HG03565 (cell line): ENCODE data around the gene LRMDA.

Experiments used
- ATAC-seq: cut with Tn5 transposase; IDR thresholded peaks from one replicate; pipeline ENCODE4 v1.9.1; 2021; ENCODE audit warnings: mild to moderate bottlenecking, moderate library complexity; ENCODE audit not compliant: unreplicated experiment

Gene LRMDA

GRCh38 chr10:76033457-76034196 lies 602.2 kb downstream of the LRMDA start:
- no peak for ATAC-seq

DNA sequence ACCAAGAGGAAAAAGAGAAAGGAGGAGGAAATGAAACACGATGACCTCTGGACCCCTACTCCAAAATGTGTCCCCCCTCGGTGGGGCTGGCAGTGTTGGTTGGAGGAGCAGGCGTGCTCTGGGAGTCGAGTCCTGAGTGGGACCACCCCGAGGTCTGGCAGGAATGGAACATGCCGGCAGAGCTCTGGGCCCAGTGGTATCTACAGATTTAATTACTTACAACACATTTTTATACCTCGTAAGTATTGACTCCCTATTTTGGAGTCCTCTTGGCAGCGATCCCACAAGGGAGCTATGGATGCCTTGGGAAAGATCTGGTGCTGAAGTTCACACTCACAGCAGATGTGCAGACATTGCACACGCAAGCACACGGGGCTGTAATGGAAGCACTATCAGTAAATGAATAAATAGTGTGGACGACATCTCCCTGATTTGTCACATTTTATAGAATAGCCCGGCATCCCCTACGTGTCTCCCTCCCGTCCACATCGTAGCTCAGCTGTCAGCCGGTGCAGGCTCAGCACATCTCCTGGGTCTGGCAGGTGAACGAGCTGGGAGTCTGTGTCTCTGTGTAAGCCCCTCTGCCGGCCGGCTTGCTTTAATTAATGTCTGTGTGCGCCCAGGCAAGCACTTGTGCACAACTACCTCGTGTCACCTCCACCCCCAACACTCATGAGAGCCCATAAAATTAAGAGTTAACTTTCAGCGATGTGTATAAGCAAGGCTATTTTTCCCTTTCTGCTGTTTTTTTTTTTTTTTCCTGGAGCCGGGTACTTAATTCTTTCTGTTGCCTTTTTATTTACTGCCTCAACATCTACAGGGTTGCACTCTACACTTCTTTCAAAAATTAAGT lies 603.2 kb downstream of the LRMDA start:
- ATAC-seq: no peak

DNA sequence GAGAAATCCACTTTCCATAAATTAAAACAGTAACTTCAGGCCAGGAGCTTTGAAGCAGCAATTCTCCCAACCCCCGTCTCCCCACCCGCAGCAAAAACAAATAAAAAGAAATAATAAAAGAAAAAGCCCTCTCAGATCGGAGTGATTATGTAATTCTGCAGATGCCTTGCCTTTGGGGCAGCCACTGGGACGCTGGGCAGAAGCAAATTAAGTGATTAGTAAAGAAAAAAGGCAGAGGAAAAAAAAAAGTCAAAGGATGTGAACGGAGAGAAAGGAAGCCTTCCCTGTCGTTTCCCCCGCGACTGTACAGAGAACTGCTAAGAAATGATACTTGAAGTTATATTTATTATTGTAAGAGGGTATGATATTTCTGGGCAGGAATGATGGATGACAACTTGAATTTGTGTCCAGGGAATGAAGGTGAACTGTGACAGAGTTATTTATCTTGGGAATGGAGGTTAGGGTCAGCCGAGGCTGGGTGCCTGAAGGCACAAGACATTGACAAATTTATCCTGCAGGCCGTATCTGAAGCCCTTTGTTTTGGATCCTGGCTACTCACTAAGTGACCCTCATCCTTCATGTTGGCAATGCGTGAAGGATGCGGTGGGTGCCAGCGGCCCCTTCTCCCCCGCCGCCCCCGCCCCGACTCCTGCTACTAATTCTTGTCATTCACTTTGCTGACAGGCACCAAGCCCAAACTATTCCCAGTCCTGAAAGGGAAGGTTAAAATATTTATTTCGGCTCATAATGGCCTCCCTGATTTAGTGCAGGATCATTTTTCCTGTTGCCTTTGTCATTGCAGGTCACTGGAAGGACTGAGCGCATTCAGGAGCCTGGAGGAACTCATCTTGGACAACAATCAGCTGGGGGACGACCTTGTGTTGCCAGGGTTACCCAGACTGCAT lies 604.0 kb downstream of the LRMDA start:
- ATAC-seq: no peak

DNA sequence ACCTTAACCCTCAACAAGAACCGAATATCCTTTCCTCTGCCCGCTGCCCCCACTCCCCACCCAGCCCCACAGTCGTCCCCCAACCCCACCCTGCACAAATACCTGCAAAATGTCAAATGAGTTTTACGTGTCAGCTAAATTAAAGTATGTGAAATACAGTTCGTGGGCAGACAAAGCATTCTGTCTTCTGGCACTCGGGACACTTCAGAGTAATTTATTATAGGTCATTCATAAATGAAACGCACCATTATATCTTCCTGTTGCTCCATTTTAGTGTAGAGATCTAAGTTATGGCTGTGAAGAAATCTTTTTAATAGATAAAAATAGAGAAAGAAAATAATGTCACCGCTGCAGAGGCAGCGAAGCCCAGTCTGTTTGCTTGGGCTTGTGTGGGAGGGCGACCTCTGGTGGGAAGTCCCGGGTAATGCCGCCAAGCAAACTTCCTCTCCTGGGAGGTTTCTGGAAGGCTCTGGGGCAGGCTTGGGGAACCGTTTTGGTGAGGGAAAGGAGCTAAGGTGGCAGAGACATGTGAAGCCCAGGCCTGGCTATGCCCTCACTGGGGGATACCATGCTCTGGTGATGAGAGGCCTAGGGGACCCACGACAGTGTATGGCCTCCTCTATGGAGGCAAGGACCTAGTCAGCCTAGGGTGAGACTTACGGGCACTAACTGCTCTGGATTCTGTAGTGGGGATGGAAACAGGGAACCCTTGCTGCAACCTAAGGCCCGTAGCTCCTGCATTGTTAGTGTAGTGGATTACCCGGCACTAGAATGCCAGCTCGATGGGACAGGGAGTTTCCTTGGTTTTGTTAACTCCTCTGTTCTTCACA lies 604.9 kb downstream of the LRMDA start:
- peak; percentile 72 for ATAC-seq

DNA sequence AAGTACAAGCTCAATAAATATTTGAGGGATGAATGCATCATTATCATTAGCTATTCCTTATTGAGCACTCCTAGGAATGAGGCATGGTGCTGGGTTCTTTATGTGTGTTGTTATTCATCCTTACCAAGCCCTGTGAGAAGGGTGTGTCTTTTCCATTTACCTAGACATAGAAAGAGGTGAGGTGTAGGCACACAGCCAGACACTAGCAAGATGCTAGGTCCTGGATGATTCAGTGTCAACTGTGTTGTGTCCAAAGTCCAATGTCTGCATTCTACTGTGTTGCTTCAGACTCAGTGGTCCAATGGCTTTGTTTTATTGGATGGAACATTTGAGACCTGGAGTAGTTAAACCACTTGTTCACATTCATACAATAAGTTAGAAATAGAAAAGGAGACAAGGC lies 605.5 kb downstream of the LRMDA start:
- ATAC-seq: no peak

DNA sequence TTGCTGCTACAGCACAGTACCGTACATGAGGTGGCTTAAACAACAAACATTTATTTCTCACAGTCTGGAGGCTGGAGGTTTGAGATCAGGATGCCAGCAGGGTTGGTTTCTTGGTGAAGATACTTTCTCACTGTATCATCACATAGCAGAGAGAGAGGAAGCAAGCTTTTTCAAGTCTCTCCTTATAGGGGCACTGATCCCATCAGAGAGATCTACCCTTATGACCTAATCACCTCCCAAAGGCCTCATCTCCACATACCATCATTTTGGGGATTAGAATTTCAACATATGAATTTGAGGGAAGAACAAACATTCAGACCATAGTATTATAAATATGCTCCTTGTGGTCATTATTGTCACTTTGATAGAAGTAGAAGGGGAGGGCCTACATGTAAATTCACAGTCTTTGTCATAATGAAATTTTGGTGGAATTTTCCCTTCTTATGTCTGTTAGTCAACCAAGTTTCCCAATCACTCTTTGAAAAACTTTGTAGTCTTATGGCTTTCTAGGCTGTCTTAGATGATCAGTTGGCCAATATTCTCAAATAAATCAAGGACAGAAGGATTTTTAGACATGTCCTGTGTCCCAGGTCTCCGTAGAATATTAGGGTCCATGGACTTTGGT lies 606.2 kb downstream of the LRMDA start:
- no peak for ATAC-seq

DNA sequence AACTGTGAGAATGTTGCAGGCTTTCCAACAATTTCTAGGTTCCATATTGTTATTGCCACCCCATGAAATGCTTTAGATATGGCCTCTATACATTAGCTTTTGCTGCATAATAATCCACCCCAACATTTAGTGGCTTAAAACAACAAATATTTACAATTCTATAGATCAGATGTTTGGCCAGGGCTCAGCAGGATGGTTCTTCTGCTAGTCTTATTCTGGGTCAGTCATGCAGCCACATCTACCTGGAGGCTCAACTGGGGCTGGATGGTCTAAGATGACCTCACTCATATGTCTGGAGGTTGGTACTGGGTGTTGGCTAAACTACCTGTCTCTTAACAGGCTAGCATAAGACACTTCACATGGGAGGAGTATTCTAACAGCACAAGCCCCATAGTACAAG lies 607.3 kb downstream of the LRMDA start:
- no peak for ATAC-seq

- no peak for ATAC-seq
Observed at GRCh38 chr10:76040107-76040829, 608.8 kb downstream of the LRMDA start.

DNA sequence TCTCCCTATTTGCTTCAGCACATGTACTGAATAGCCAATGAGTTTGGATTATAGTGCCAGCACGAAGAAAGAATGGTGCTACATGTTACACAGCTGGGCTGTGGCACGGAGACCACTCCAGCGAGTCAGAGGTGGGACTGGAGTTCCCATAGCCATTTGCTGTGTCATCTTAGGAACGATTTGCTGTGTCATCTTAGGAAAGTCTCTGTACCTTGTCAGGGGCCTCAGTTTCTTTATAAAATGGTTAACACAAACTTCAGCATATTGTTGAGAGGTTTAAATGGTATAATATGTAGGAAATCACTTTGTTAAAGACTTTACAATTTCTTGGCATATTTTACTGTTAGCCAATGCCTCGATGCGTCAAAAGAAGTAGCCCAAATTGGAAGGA lies 609.4 kb downstream of the LRMDA start:
- no peak for ATAC-seq

- no peak for ATAC-seq
Observed at GRCh38 chr10:76041551-76041950, 610.1 kb downstream of the LRMDA start.

- ATAC-seq: no peak
Observed at GRCh38 chr10:76043261-76043660, 611.8 kb downstream of the LRMDA start.

DNA sequence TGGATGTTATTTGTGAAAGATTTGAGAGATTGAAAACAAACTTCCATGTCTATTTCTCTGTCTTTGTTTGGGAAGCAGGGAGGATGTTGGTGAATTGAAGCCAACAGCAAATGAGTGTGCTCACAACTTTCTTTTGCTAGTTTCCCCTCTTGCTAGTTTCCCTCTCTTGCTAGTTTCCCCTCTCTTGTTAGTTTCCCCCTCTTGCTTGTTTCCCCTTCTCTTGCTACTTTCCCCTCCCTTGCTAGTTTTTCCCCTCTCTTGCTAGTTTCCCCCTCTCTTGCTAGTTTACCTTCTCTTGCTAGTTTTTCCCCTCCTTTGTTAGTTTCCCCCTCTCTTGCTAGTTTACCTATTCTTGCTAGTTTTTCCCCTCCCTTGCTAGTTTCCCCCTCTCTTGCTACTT lies 613.3 kb downstream of the LRMDA start:
- ATAC-seq: no peak

DNA sequence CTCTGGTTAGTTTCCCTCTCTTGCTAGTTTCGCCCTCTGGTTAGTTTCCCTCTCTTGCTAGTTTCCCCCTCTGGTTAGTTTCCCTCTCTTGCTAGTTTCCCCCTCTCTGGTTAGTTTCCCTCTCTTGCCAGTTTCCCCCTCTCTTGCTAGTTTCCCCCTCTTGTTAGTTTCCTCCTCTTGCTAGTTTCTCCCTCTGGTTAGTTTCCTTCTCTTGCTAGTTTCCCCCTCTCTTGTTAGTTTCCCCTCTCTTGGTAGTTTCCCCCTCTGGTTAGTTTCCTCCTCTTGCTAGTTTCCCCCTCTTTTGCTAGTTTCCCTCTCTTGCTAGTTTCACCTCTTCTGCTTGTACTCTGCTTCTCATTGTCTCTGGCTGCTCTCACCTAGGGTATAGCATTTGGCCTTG lies 613.8 kb downstream of the LRMDA start:
- no peak for ATAC-seq

DNA sequence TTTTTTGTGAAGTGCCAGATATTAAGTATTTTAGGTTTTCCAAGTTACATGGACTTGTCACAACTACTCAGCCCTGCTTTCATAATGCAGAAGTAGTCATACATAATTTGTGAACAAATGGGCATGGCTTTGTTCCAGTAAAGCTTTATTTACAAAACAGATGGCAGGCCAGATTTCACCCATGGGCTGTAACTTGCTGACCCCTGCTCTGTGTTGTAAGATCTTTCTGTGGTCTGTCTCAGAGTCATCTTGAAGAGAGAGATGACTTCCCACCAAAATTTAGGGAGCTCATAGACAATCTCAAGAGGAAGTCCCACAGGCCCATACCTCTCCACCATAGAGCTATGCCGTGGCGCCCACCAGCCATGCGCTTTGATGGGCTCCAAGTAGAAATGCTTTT lies 616.1 kb downstream of the LRMDA start:
- no peak for ATAC-seq

- ATAC-seq: no peak
Observed at GRCh38 chr10:76049581-76050290, 618.3 kb downstream of the LRMDA start.

- no peak for ATAC-seq
Observed at GRCh38 chr10:76050291-76050625, 618.8 kb downstream of the LRMDA start.

- ATAC-seq: no peak
Observed at GRCh38 chr10:76051007-76051936, 619.8 kb downstream of the LRMDA start.
